Left renal cortex interstitium (tissue), 4 donors: Measurements from ENCODE around the gene ABHD12. TPM values are rescaled to one million over a fixed set of nuclear protein-coding genes. Genes with fewer than 3 reads are reported as not detected.

ENCODE experiments used
- DNase-seq, 4 donors: peaks; one replicate each; pipeline ENCODE4 v3.0.0-alpha.2; 2013; ENCODE audit warnings: low read depth in 4 of 4, low spot score in 2 of 4, missing footprints in 1 of 4
- polyA plus RNA-seq, 4 donors: library from polyadenylated mRNA; unstranded; fragments of 120-200 nt; gene quantifications; one replicate each; pipeline ENCODE4 v1.2.1, GENCODE V29; 2013; ENCODE audit not compliant: insufficient read length in 4 of 4

The ABHD12 gene
- polyA plus RNA-seq, 4 donors = 47.3 to 61.4 (median 54.6) TPM

DNA sequence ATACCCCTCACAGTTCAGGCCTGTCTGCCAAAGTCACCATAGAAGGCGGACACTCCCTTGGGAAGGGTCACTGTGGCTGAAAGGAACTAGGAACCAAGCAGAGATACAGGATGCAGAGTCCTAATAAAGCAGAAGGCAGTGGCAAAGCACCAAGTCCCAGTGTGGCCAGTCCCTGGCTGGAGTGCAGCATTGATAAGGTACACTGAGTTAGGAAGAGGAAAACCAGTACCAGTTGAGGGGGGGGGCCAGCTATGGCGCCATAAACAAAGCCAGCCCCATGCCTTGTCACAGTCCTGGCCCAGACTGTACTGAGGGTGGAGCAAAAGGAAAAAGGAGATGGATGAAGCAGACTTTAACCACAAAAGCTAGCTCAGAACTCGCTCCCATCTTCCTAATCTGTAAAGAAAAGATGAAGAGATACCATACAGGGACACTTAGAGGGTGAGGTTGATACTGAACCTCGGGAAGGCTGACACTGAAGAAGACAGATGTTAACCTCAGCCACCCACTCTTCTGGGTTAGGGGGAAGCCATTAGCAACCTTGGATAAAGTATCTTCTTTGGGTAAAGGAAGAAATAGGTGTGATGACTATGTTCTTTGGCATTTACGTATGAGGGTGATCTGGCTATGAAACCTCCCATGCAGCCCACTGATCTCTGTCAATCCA, 7.8 kb downstream of the ABHD12 start:
- no peak for DNase-seq

DNA sequence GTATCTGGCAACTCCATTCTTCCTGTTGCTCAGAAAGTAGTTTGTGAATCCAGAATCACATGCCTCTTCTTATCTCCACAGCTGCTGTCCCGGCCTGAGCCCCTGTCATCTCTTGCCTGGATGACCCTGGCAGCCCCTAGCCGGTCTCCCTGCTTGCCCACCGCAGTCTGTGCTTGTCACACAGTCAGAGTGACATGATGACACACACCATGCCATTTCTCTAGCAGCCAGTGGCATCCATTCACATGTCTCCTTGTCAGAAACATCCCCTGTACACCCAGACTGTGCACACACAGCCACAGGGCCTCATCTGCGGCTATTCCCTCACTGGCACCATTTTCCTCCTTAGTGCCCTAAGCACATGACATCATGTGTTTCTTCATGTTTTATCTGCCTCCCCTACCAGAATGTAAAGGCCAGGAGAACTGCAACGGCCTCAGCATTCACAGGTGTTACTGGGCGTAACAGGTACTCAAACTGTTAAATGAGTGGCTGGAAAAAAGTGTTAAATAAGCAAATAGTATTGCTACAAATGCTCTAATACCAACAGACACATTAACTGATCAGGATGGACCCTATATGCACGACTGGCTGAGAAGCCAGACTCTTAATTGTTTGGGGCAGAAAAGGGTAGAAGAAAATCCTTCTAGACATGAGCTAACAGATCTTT, 9.6 kb downstream of the ABHD12 start:
- no peak for DNase-seq

GRCh38 chr20:25378884-25379733, 11.5 kb downstream of the ABHD12 start:
- no peak for DNase-seq

- DNase-seq = no peak
Measured at GRCh38 chr20:25378189-25378883, 12.3 kb downstream of the ABHD12 start.

- no peak for DNase-seq
Measured at GRCh38 chr20:25376886-25377285, 13.7 kb downstream of the ABHD12 start.

DNA sequence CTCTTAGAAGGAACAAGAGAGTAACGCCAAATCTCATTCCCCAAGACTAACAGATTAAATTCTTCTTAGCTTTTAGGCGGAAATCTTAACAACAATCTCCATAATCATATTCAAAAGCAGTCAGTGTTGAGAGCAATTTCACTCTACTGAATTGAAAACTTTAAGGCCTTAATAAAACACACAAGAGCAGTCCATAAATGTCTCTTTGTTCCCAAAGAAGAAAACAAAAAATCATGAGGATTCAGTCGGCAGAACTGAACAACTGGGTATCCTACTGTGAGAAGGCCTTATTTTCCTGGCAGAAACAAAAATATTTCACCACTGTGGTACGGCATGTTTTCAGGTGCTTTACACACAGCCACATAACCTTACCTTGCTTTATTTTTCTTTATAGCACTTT, 14.4 kb downstream of the ABHD12 start:
- DNase-seq = no peak

GRCh38 chr20:25374842-25375241, 15.8 kb downstream of the ABHD12 start:
- DNase-seq = no peak

- no peak for DNase-seq
Measured at GRCh38 chr20:25372584-25373336, 17.9 kb downstream of the ABHD12 start.

DNA sequence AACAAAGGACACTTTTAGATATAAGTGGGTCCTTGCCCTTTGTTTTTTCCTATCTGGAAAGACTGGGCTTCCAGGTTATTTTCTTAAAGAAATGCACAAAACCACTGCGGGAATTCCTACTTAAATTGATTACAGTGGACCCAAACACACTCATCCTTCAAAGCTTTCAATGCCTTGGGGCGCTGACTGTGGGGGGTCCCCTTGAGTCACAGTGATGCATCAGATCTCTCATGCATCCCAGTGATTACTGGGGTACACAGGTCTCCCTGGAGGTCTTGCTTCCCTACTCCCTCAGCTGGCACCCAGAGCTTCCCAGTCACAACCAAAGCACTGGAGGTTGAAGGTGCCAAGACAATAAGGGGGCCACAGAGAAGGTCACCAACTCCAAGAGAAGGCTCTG, 20.7 kb downstream of the ABHD12 start:
- no peak for DNase-seq

DNA sequence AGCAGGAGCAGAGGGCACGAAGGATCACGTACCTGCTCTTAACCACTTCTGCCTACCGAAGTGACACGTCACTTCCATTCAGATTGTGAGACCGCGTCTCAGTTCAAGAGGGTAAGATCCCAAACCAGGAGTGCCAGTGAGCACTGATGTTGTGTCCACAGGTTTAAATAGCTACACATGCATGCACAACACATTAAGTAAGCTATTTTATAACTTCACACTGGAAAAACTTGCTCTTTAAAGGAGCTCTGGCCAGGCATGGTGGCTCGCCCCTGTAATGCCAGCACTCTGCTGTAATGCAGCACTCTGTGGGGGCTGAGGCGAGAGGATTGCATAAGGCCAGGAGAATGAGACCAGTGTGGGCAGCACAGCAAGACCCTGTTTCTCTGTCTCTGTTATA, 21.1 kb downstream of the ABHD12 start:
- no peak for DNase-seq

DNA sequence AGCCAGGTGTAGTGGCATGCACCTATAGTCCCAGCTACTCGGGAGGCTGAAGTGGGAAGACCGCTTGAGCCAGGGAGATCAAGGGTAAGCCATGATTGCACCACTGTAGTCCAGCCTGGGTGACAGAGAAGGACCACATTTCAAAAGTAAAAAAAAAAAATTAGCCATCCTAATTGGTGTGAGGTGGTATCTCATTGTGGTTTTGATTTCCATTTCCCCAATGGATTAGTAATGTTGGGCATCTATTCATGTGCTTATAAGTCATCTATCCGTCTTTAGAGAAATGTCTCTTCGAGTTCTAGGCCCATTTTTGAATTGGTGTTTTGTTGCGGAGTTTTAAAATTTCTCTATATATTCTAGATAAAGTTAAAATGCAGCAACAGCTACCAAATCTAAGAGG, 21.7 kb downstream of the ABHD12 start:
- DNase-seq = no peak

GRCh38 chr20:25368526-25368925, 22.1 kb downstream of the ABHD12 start:
- no peak for DNase-seq

GRCh38 chr20:25364879-25365699, 25.5 kb downstream of the ABHD12 start:
- no peak for DNase-seq

- DNase-seq = no peak
Measured at GRCh38 chr20:25364180-25364788, 26.4 kb downstream of the ABHD12 start.

DNA sequence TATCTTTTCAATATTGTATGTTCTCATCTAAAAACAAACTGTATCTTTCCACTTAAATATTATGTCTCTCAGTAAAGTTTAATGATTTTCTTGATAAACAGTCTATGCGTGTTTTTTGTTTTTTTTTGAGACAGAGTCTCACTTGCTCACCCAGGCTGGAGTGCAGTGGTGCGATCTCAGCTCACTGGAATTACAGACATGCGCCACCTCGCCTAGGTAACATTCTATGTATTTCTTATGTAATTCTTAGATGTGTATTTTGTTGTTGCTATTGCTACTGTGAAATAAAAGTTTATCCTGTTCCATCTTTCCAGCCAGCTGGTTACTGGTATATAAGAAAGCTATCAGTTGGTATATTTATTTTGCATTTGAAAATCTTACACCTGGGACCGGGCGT, 29.4 kb downstream of the ABHD12 start:
- DNase-seq = no peak

DNA sequence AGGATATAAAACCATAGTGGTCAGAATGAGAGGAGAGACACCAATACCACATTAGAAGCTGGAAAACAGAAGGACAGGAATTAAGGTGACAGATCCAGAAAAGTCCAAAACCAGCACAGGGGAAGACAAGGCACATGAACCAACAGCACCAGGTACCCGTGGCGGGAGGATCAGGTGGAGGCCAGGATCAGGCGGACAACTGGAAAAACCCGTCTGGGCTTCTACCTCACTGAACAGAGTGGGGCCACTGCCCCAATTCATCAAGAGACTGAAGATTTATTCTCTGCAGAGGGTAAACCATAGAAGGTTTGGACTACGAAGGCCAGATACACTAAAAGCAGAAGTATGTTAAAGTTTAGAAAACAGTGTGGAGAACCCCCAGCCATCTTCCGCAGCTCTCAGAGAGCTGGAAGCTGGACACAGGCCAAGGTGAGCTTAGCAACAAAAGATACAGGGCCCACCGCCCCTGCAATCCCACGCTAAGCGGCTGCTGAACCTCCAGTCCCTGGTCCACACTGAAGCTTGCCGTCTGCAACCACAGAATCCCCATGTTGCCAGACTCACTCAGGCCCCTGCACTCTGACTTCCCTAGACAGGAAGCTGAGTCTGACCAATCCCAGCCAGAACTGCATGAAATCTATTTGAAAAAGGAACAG, 29.9 kb downstream of the ABHD12 start:
- DNase-seq = no peak

GRCh38 chr20:25356271-25356933, 34.2 kb downstream of the ABHD12 start:
- no peak for DNase-seq

DNA sequence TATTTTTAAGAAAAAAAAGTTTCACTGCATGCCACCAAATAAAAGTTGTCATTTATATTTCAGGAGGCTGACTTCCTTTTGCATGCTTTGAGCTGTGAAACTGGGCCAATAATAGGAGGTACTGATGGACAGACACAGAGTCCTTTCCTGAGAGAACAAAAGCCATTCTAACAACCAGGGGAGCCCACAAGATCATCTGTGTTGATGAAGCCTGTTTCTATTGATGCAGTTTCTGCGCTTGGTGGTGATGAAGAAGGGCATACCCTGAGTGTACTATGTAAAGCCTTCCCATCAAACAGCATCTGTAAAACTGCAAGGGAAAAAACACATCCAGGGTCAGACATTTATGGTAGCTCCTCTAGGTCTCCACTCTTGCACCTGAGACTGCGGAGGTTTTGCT, 34.8 kb downstream of the ABHD12 start:
- DNase-seq = no peak
